Esophagus muscularis mucosa (tissue), 4 donors: ENCODE results near the gene CISD3. TPM values are rescaled to one million over a fixed set of nuclear protein-coding genes. Genes with fewer than 3 reads are reported as not detected.

Source experiments
- DNase-seq: peaks from one replicate; pipeline ENCODE4 v3.0.0-alpha.2; 2017; ENCODE audit errors: extremely low spot score
- H3K27ac ChIP-seq, 4 donors: fragments of 200-600 bp; sonication (generic); replicated peaks in 1 of 4; 1 replicate in 3 of 4; 2 replicates in 1 of 4; pipeline ENCODE4 v1.5.1; 2016 to 2019; ENCODE audit warnings: mild to moderate bottlenecking in 1 of 4
- H3K27me3 ChIP-seq, 4 donors: fragments of 200-600 bp; sonication (generic); one replicate each; pipeline versions ENCODE4 v1.5.1 to v1.6.0; 2016 to 2019
- H3K36me3 ChIP-seq, 4 donors: fragments of 200-600 bp; sonication (generic); one replicate each; pipeline ENCODE4 v1.5.1; 2016 to 2019
- H3K4me1 ChIP-seq, 4 donors: fragments of 200-600 bp; sonication (generic); one replicate each; pipeline ENCODE4 v1.5.1; 2016 to 2019
- H3K4me3 ChIP-seq, 4 donors: fragments of 200-600 bp; sonication (generic); 1 replicate in 2 of 4; 2 replicates in 2 of 4; pipeline ENCODE4 v1.5.1; 2016 to 2019; ENCODE audit warnings: mild to moderate bottlenecking in 4 of 4, moderate library complexity in 1 of 4
- H3K9me3 ChIP-seq, 4 donors: fragments of 200-600 bp; sonication (generic); 1 replicate in 3 of 4; 2 replicates in 1 of 4; pipeline ENCODE4 v1.5.1; 2016 to 2019
- EP300 ChIP-seq: sonication (generic); formaldehyde crosslinking; IDR thresholded peaks from one replicate; pipeline ENCODE4 v1.6.1; 2017; ENCODE audit warnings: antibody characterized with exemption
- POLR2A ChIP-seq: fragments of 450-650 bp; IDR thresholded peaks from one replicate; pipeline ENCODE4 v1.6.1; 2017; ENCODE audit warnings: antibody characterized with exemption, moderate library complexity, mild to moderate bottlenecking, low read depth
- POLR2AphosphoS5 ChIP-seq, 2 donors: sonication (generic); formaldehyde crosslinking; IDR thresholded peaks; one replicate each; pipeline ENCODE4 v1.6.1; 2017; ENCODE audit warnings: antibody characterized with exemption in 2 of 2
- WGBS: methylation state at CpG from one replicate; pipeline ENCODE4 v1.1.5; 2018; 5-methylcytosine and 5-hydroxymethylcytosine counted together
- intact Hi-C: fragments of 100-400 bp; cut with DNase I; formaldehyde crosslinking; loops from one replicate; pipeline ENCODE4 v1.15.1; 2023
- total RNA-seq, 4 donors: library from RNA; depleted of rRNA; stranded (reverse); fragments of >200 nt; gene quantifications; one replicate each; pipeline versions ENCODE4 v1.1.0 to v1.2.1, GENCODE V29; 2016
- TF ChIP-seq, protein P1 (sequence below), 3 experiments: fragments of 200-600 bp in 2 of 3; fragments of 450-650 bp in 1 of 3; sonication (generic) in 2 of 3; IDR thresholded peaks; one replicate each; pipeline ENCODE4 v1.5.1; 2017 to 2019; ENCODE audit warnings: antibody characterized with exemption in 3 of 3, mild to moderate bottlenecking in 2 of 3, moderate library complexity in 1 of 3

Gene CISD3
- total RNA-seq, 4 donors from 2014 or later, result 10.1 to 18.5 (median 18.0) TPM

DNA sequence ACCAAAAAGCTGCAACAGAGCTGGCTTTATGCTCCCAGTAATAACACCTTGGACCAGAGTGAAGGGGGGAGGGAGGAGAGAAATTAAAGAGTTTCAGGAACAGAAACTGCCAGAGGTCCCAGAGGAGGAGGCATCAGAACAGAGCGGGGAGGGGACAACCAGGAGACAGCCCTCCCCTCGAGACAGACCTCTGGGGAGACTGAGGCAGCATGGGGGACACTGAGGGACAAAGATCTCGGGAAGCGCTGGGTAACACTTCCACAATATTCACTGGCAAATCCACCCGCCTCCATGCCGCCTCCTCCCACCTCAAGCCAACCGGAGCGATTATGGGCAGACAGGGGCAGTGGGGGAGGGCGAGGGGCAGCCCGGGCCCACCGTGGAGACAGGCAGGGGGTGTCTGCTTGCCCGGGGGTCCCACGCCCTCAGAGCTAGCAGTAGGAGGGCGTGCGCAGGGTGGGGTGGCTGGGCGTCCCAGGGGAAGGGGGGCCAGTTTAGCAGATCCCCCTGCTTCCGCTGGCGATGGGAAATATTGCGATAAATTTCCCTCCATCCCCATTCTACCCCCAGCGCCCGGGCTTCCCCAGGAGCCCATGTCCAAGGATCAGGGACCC is 16.8 kb downstream of the CISD3 start:
- DNase-seq, result no peak
- Histone ChIP-seq H3K4me3 (peak overlapping the region; percentile 81 to 95 (median 92)), H3K36me3 (no peaks in the 10 kb centered on the region), H3K4me1 (peaks cover 73 to 98% (median 91%) of the 10 kb centered on the region in 4 donors), H3K9me3 (no peaks in the 10 kb centered on the region), H3K27ac (peak overlapping the region; percentile 89 to 97 (median 94)), H3K27me3 (peaks cover 0 to 6% (median 0%) of the 10 kb centered on the region in 4 donors)
- intact Hi-C loops, result loop anchor here (5.0 kb wide), 1 partner anchor 45 kb away; no protein-coding TSS in a partner anchor
- WGBS, result 9% methylated on average over 10 of the region's 21 CpGs
- TF ChIP-seq, protein P1, sequence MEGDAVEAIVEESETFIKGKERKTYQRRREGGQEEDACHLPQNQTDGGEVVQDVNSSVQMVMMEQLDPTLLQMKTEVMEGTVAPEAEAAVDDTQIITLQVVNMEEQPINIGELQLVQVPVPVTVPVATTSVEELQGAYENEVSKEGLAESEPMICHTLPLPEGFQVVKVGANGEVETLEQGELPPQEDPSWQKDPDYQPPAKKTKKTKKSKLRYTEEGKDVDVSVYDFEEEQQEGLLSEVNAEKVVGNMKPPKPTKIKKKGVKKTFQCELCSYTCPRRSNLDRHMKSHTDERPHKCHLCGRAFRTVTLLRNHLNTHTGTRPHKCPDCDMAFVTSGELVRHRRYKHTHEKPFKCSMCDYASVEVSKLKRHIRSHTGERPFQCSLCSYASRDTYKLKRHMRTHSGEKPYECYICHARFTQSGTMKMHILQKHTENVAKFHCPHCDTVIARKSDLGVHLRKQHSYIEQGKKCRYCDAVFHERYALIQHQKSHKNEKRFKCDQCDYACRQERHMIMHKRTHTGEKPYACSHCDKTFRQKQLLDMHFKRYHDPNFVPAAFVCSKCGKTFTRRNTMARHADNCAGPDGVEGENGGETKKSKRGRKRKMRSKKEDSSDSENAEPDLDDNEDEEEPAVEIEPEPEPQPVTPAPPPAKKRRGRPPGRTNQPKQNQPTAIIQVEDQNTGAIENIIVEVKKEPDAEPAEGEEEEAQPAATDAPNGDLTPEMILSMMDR (IDR thresholded peaks at IDR 0.05), result no peak
- TF ChIP-seq POLR2AphosphoS5 (IDR thresholded peaks at IDR 0.05) (no peak), POLR2A (no peak), EP300 (no peak)

DNA sequence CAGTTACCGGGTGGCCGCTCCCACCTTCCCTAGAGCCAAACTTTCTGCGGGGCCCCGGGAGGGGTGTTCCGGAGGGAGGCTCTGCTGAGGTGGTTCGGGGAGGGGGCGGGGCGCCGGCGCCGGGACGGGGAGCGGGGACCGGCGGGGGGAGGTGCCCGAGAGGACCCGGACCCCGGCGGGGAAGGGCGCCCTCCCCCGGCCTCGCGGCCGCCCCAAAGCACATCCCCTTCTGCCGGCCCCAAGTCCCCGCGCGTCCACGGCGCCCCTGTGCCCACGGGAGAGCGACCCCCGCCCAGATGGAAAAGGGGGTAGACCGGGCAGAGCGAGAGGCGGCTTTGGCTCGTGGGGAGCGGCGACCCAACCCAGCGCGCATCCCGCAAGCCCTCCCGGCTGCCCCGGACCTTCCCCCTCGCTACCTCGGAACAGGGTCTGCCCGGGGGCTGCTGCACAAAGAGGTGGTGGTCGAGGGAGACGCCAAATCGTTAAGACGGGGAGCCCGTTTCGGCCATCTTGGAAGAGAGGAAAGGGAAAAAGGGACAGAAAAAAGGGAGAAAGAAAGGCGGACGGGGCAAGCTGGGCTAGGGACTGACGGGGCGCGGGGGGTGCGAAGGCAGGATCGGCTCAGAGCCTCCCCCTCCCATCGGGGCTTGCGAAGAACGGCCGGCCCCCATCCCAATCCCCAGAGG is 17.5 kb downstream of the CISD3 start:
- intact Hi-C loops, result loop anchor here (5.0 kb wide), 1 partner anchor 45 kb away; no protein-coding TSS in a partner anchor
- Histone ChIP-seq H3K4me3 (peak overlapping the region; percentile 81 to 95 (median 92)), H3K4me1 (peaks cover 67 to 94% (median 87%) of the 10 kb centered on the region in 4 donors), H3K36me3 (no peaks in the 10 kb centered on the region), H3K9me3 (no peaks in the 10 kb centered on the region), H3K27ac (peak overlapping the region; percentile 89 to 97 (median 94)), H3K27me3 (peaks cover 0 to 6% (median 0%) of the 10 kb centered on the region in 4 donors)
- 3% methylated on average over 20 of the region's 64 CpGs for WGBS
- TF ChIP-seq, protein P1 (IDR thresholded peaks at IDR 0.05), result peak in 1 of 3 experiments; percentile 24
- TF ChIP-seq POLR2AphosphoS5 (IDR thresholded peaks at IDR 0.05) (peak in 1 of 2 donors; percentile 6), POLR2A (no peak), EP300 (no peak)
- no peak for DNase-seq

DNA sequence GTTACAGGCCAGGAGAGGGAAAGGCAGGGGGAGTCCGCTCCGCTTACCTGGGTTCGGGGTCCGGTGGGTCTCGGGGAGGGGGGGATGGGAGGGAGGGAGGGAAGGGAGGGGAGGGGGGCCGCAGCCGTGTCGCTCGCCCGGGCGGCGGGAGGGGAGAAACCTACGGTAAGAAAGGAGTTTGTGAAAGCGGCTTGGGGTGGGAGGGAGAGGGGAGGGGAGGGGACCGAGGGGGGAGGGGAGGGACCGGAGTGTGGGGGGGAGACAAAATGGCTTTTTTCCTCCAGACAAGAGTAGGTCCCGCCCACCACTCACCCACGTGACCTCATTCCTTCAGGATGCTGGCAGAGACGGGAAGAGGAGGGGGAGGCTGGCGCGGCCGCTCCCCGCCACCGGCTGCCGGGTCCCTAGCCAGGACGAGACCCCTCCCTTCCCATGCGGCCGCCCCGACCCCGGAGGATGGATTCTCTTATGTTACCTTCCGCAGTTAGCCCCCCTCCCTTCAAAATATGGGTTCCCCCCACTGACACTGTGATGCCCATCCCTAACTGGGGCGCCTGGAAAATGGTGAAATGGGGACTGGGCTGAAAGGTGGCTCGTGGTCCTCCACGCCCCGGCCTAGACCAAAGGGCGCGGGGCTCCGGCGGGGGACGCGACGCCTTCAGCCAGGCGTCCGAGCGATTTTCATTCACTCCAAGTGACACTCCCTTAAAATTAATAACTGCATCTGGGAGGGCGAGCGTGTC is 18.2 kb downstream of the CISD3 start, which contains the start of gene PCGF2:
Gene PCGF2, minus strand, starts transcription at position 188 of the 743 bp plus-strand sequence. CDS start 7,934 bp downstream, outside the sequence.
- TF ChIP-seq, protein P1 (IDR thresholded peaks at IDR 0.05), result no peak
- TF ChIP-seq POLR2AphosphoS5 (IDR thresholded peaks at IDR 0.05), result peak; percentile 58 to 80
- peak within 1 kb of the TSS; percentile 81 to 95 (median 92) for H3K4me3 ChIP-seq
- H3K27me3 ChIP-seq, result peaks cover 0 to 6% (median 0%) of the 10 kb centered on the region in 4 donors
- 0% methylated on average over 25 of the region's 47 CpGs for WGBS
- intact Hi-C loops, result loop anchor here (5.0 kb wide), 1 partner anchor 46 kb away; no protein-coding TSS in a partner anchor
- no peaks in the 10 kb centered on the region for H3K9me3 ChIP-seq
- H3K36me3 ChIP-seq, result no peaks in the 10 kb centered on the region
- peaks cover 63 to 93% (median 84%) of the 10 kb centered on the region in 4 donors for H3K4me1 ChIP-seq
- H3K27ac ChIP-seq, result peak within 1 kb of the TSS; percentile 89 to 97 (median 94)
- peak; percentile 99 for DNase-seq

DNA sequence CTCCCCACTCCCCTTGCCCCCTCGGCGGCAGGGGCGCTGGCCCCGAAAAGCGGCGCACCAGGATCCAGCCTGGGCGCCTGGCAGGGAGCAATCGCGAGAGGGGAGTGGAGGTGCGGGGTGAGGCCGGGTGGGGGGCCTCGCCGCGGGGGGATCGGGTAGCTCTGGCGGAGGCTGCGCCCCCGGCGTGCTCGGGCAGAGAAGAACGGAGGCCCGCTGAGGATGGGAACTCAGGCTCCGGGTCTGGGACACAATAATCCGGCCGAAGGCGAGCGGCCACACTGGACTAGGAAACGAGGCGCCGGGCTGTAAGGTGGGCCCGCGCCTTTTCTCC is 18.7 kb downstream of the CISD3 start:
- Histone ChIP-seq H3K4me3 (peak overlapping the region; percentile 81 to 95 (median 92)), H3K27me3 (peaks cover 0 to 6% (median 0%) of the 10 kb centered on the region in 4 donors), H3K9me3 (no peaks in the 10 kb centered on the region), H3K36me3 (peaks cover 0 to 5% (median under 1%) of the 10 kb centered on the region in 4 donors), H3K4me1 (peaks cover 63 to 93% (median 84%) of the 10 kb centered on the region in 4 donors), H3K27ac (peak overlapping the region; percentile 89 to 97 (median 94))
- WGBS, result no CpG with 5 or more reads among the region's 32 CpGs
- intact Hi-C loops, result loop anchor here (5.0 kb wide), 1 partner anchor 47 kb away; no protein-coding TSS in a partner anchor
- DNase-seq, result no peak
- no peak for TF ChIP-seq POLR2A
- TF ChIP-seq EP300, result no peak
- no peak for TF ChIP-seq POLR2AphosphoS5 (IDR thresholded peaks at IDR 0.05)
- TF ChIP-seq, protein P1 (IDR thresholded peaks at IDR 0.05), result no peak
